ENCODE measurements around the gene ERCC4.
A peak's percentile ranks its signal among the peaks of the same experiment; 100 is the strongest.

The ERCC4 gene

GRCh38 chr16:13951611-13952010 is 31.7 kb downstream of the ERCC4 start:
- no peak for DNase-seq

DNA sequence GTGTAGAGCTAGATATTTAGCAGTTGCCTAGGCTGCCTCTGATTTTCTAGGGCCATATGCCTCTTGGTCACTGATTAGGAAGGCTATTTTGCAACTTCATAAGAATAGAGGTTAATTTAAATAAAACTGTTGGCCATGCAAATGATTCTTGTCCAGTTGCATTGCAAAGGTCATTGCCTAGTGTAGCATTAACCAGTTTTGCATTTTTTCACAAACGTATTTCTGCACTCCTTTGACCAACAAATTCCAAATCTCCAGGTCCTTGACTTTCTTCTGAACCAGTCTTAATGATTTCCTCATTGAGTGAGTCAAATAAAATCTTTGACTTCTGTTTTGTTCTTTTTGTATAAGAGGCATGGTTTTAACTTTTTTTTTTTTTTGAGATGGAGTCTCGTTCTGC is 33.5 kb downstream of the ERCC4 start:
- no peak for DNase-seq

GRCh38 chr16:13956635-13957196 is 36.8 kb downstream of the ERCC4 start:
- DNase-seq = no peak

DNA sequence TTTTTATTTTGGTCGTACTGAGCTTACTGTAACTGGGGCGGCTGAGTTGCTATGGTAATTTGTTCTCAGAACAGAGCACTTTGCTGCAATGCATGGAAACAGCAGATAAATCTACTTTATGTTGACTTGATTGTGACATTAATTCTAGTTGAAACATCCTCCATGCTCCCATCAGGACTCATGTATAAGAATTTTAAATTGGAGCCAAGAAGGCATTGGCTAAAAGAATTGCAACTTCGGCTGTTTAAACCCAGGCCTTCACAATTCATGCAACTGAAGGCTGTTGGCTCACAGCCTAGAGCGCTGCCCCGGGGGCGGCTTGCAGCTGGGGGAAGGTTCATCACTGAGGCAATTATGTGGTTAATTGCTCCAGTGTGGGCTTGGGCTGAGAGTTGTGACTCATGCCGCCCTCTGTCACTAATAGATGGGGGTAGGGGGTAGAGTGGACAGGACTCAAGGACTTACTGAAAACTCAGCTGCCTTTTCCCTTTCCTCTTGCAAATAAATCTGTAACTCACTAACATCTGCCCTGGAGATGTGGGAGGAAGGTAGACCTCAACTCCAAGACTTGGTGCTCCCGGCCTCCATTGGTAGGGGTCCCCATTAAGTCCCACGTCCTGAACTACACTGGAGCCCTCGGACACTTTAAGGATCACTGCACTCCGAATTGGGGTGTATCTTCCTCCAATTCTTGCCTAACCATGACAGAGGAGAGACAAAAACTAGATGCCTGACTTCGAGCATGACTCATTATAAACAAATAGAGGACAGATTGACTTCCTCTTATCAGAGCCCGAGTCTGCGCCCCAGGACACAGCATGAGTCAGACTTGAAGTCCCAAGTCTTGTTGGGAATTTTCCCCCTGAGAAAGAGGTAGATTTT is 37.5 kb downstream of the ERCC4 start:
- DNase-seq = peak; percentile 54

DNA sequence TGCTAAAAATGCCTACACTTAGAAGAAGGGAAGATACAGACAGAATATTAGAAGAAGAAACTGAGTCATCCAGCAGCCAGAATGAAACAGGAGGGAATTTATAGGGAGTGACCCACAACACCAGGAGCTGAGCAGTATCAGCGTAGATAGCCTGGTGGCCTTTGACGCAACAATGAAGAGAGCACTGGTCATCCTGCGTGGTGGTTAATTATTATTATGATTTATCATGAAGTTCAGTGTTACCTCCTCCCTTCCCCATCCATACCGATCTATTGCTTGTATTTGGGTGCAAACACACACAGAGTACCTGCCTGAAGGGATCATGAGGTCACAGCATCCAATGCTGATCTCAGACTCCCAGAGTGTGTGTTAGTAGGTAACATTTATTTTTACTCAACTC is 38.5 kb downstream of the ERCC4 start:
- DNase-seq = no peak

GRCh38 chr16:13959626-13960025 is 39.7 kb downstream of the ERCC4 start:
- no peak for DNase-seq

DNA sequence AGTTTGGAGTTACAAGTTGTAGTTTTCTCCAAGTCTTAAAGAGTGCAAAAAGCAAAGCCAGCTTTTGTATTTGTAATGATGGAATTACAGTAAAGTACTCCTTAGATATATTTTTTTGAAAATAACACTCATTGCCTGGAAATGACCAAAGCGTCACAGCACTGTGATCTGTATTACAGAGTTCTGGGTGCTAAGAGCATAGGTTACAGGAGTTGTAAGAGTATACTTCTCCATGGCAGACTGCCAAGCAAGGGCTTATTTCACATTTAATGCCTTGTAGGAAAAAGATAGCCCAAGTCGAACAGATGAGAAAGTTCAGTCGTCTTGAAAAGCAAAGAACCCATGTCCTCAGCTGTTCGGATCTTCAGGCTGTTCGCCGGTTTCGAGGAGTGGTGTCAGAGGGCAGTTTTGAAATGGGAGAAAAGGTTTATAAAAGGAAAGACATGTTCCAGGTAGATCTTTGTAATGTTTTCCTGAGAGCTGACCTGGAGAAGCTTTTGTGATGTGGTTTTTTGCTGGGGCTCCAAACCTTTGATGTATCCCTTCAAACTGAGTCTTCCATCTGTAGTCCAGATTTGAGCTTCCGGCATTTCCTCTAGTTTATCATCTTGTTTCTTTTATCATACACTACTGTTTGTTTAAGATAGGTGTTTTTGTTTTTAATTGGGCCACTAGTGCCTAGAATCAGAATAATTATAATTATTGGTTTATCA is 41.3 kb downstream of the ERCC4 start:
- peak; percentile 80 for DNase-seq

GRCh38 chr16:13962232-13962631 is 42.3 kb downstream of the ERCC4 start:
- DNase-seq = no peak

GRCh38 chr16:13968835-13969234 is 48.9 kb downstream of the ERCC4 start:
- no peak for DNase-seq

DNA sequence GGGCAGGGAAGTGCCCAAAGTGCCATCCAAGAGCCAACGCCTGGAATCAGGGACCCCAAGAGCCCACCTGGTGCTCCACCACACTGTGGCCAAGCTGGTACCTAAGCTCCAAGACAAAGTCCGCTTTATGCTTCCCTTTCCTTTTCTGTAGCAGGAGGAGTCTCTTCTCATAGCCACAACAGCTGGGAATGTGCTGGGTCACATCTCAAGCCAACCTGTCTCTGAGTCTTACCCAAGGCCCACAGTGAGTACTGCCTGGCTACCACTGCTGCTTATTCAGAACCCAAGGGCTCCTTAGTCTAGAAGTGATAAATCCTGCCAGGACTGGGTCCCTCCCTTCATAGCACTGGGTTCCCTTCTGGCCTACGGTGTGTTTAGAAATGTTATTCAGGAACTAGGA is 49.8 kb downstream of the ERCC4 start:
- no peak for DNase-seq

- DNase-seq = no peak
These were observed 50.9 kb downstream of the ERCC4 start for GRCh38 chr16:13970708-13971422.

DNA sequence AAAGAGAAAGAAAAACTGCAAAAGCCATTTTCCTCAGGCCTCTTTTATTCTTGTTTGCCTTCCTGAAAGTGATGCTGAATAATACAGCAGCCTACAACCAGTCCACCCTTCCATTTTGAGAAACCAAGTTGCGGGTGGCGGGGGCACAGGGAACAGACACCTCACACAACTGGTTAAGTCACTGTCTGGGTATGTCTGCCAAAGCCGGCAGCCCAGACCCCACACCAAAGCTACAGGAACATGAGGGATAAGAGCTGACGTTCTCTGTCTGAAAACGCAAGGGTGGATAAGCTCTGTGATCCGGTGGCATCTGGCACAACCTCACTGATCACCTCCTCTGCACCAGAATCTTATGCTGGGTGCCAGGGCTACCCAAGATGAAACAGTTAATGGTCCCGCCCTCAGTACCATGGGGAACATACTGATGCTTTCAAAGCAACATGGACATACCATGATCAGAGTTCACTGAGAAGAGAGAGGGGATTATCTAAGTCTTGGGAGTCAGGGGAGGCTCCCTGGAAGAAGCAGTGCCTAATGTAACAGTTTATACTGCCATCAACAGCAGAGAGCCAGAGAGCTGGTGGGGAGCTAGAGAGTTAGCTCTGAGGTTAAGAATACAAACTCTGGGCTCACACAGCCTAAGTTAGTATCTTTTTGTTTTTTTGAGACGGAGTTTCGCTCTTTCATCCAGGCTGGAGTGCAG is 53.5 kb downstream of the ERCC4 start:
- DNase-seq = no peak

DNA sequence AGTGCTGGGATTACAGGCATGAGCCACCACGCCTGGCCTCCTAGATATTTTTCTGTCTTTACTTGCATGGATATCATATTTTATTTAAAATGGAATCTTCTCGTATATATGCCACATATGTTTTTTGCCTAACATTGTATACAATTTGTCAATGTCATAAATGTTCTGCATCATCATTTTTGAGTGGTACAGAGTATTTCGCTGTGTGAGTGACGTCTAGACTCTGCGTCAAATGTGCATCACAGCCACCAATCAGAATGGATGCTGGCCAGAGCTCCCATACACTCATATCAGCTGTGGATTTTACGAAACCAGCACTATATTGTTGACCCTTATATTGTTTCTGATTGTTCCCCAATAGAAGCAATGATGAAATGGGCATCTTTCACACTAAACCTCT is 57.2 kb downstream of the ERCC4 start:
- DNase-seq = no peak

DNA sequence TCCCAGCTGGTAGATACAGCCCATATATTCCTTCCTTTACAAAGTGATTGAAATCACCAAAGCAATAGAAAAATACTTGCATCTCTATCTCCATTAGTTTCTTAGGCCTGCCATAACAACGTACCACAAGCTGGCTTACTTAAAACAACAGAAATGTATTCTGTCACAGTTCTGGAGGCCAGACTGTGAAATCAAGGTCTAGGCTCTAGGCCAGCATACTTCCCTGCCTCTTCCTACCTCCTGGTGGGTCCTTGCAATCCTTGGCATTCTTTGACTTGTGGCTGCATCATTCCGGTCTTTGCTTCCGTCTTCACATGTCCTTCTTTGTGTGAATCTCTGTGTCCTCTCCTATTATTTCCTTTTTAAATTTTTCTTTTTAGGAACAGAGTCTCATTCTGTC is 62.5 kb downstream of the ERCC4 start:
- DNase-seq = no peak

- no peak for DNase-seq
These were observed 63.7 kb downstream of the ERCC4 start for GRCh38 chr16:13983625-13984024.

DNA sequence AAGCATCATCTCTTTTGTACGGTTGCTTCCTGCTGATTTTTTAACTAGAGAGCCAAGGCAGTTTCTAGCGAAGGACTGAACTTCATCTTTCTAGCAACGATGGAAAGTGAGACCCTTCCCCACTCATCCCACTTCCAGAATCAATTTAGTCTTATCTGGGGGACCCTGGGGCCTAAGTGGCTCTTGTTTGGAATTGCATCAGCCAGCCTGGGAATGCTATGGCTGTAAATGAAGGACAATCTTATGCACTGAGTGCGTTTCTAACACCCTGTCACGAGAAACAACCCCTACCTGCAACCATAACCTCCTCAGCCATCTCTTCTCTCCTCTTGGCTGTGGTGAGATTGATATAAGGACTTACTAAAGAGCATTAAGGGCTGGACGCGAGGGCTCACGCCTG is 64.8 kb downstream of the ERCC4 start:
- DNase-seq = no peak

GRCh38 chr16:13988038-13988437 is 68.1 kb downstream of the ERCC4 start:
- no peak for DNase-seq

DNA sequence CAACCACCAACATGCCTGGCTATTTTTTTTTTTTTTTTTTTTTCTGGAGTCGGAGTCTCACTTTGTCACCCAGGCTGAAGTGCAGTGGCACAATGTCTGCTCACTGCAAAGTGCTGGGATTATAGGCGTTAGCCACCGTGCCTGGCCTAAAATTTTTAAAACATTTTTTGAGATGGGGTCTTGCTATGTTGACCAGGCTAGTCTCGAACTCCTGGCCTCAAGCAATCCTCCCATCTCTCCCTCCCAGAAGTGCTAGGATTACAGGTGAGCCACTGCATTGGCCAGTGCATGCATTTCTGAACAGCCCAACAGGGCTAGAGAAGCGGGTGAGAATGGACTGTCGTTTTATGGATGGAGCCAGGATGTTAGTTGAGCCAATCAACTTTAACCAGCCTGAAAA is 72.4 kb downstream of the ERCC4 start:
- no peak for DNase-seq

DNA sequence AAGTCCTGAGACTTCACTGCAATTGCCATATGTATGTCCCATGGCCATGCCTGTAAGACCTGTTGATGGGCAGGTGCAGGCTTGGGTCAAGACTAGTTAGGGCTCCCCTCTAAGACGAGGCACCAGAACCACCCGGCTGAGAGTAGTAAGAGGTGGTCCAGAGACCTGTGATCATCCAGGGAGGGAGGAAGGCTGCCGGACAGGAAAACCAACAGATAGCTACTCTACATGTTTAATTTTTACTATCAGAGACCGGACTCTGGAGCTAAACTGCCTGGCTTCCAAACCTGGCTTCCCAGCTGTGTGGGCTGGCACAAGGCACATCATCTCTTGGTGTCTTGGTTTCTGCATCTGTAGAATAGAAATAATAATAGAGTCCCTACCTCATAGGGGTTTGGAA is 73.0 kb downstream of the ERCC4 start:
- DNase-seq = no peak

DNA sequence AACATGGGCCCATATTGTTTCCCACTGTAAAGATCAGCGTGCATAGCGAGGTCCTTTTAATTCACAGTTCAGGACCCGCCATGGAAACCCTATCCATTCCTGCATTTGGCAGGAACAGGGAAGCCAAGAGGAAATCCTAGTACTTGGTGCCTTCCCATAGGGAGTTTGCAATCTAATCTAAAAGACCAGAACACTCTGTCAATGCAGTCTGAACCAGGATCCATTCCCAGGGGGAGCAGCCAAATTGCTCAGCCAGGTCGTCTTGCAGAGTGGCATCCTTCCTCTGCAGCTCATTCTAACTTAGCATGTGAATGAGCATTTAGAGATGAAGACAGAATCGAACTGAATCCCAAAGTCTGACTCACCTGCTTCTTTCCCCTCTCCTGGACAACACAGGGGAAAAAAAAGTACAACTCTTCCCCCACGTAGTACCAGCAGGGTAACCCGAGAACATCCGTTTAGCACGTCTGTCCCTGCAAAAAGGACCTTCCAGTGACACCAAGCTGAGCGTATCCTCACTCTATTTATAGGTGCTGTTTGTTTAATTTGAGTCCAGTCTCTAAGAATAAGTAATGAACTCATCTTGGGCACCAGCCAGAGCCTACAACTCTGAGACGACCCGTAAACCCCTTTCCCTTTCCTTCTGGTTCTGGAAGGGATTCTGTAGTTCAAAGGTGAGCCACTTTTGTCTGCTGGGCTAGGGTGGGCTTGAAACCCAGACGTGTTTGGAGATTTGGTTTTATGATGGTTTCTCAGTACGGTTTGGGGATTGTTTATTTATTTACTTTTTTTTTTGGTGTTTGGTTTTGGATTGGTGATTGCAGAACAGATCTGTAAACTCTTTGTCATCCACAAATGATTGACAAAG is 74.5 kb downstream of the ERCC4 start:
- no peak for DNase-seq

- DNase-seq = no peak
These were observed 75.2 kb downstream of the ERCC4 start for GRCh38 chr16:13995194-13995593.

- no peak for DNase-seq
These were observed 76.9 kb downstream of the ERCC4 start for GRCh38 chr16:13996778-13997288.

Measured in NCI-H2171 treated with DMSO at 0.1 percent for 48 hours (cell line).